CD1c-positive myeloid dendritic cell (primary cell): ENCODE results near the gene DNAJB1.
A peak's percentile ranks its signal among the peaks of the same experiment; 100 is the strongest.
"Not testable (repeated sequence)": the region's sequence is repeated elsewhere in the genome, so short reads cannot be mapped to it uniquely, and the experiment has no call there.

ENCODE experiments used
- DNase-seq: peaks from one replicate; pipeline ENCODE4 v3.0.0-alpha.2; 2016; ENCODE audit errors: extremely low spot score

DNAJB1 gene

GRCh38 chr19:14517840-14518505 lies at the start of gene DNAJB1:
Gene DNAJB1, minus strand, starts transcription at chr19:14518397. Its CDS starts 48 bp downstream, at chr19:14518349.
- peak; percentile 82 for DNase-seq

DNA sequence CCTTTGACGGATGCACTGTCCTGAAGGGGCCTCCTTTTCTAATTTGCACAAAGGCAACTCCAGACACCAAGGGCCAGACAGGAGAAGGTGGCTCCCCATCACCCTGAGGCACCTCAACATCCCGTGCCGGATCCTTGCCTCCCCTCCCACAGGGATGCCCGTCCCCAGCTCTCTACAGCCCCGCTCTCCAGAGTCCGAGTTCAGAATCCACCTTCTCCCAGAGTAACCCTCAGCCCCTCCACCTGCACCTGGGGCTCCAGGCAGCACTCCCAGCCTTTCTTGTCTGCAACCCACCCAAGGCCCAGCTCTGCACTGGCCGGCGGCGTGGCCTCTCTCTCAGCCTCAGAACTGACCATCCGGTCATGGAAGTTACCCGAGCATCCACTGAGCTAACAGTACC lies 48.9 kb upstream of the DNAJB1 start:
- DNase-seq, result no peak

DNA sequence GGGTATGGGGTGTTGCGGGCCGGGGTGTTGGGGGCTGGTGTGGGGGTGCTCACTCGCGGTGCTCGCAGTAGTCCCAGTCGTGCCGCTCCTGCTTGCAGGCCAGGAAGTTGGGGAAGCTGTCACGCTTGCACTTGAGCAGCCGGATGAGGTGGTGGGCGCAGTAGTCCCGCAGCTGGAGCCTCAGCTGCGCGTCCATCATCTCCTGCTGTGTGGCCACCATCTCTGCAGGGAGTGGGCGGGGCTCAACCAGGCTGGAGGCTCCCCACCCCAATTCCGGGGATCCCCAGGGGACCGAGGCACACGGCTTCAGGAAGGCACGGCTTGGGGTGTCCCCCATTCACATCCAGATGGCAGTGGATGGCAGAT lies 48.5 kb upstream of the DNAJB1 start:
- no peak for DNase-seq

DNA sequence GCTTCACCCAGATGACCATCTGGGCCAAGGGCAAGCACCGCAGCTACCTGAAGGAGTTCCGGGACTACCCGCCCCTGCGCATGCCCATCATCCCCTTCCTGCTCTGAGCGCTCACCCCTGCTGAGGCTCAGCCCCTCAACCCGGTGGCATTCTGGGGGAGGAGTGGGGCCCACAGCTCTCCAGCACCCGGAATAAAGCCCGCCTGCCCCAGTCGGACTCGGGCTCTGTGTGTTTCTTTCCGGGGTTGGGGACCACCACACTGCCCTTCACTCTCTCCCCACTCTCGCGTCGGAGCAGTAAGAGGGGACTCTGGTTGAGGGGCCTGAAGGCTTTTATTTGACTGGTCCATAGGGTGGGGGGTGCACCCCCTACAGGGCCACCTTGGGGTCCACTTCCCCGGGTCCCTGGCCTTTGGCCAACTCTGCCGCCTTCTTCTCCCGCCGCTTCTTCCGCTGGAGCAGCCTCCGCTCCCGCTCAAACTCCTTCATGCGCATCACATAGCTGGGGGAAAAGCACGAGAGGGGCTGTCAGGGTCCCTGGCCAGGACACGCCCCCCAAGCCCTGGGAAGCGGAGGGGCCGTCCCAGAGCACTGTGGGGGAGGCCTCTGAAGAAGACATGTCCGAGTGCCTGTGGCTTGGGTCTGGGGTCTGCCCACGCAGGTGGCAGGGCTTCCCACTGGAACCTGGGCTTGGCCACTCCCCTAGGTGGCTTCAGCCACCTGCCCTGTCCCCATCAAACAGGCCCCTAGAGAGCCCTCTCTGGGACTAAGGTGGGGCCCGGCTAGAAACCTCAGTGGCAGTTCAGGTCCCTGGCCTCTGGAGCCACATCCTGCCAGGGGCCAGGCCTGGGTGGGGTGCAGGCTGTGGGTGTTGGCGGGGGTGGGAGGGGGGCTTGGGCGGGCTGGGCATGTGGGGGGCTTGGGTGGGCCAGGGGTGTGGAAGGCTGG lies 47.8 kb upstream of the DNAJB1 start:
- no peak for DNase-seq

DNA sequence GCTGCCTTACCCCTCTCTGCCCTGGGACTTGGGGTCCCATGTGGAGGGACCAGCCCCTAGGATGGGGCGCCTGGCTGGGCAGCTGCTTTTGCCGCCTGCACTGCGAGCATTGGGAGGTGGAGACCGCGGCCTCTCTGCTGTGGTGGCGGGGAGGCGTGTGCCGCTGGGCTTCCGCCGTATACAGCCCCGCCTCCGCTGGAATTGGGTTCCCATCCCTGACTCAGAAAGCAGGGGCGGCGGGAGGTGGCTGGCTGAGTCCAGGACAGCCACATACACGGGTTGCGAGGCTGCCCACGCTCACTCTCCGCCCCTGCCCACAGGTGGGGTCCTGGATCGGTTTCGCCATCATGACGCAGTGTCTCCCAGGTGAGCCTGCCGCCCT lies 47.1 kb upstream of the DNAJB1 start:
- DNase-seq, result no peak

- DNase-seq, result not testable (repeated sequence)
Measured at GRCh38 chr19:14564652-14565297, 46.6 kb upstream of the DNAJB1 start.

GRCh38 chr19:14563989-14564651 lies 45.9 kb upstream of the DNAJB1 start:
- DNase-seq, result peak; percentile 16

DNA sequence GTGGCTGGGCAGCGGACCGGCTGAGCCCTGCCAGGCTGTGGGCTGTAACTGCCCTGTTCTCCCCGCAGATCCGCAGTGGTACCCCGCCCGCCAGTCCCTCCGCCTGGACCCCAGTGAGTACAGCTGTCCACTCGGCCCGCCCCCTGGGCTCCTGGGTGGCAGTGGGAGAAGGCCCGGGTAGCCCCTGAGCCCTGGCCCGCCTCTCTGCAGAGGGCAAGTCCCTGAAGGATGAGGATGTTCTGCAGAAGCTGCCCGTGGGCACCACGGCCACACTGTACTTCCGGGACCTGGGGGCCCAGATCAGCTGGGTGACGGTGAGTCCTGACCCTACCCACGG lies 45.4 kb upstream of the DNAJB1 start:
- no peak for DNase-seq

- DNase-seq, result no peak
Measured at GRCh38 chr19:14562660-14563589, 44.7 kb upstream of the DNAJB1 start.

DNA sequence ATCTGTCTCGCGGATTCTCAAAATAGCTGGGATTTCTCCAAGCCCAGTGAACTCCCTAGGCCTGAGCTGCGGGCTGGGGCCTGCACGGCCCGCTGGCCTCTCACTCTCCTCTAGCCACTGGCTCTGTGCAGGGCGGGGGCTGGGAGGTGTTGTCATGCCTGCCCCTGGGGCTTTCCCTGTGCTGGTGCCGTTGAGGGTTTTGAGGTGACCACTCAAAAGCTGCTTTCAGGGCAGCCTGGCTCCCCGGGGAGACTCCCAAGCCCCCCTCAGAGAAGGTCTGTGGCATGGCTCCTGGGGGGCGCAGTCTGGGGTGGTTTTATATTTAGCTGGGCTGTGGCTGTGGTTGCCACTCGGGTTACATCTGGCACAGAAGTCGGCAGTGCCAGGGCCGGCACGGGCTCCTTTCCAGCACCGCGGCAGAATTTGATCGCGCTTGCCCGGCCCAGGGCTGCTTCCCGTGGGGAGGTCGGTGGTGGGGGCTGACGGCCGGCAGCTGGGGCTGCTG lies 43.7 kb upstream of the DNAJB1 start:
- no peak for DNase-seq

DNA sequence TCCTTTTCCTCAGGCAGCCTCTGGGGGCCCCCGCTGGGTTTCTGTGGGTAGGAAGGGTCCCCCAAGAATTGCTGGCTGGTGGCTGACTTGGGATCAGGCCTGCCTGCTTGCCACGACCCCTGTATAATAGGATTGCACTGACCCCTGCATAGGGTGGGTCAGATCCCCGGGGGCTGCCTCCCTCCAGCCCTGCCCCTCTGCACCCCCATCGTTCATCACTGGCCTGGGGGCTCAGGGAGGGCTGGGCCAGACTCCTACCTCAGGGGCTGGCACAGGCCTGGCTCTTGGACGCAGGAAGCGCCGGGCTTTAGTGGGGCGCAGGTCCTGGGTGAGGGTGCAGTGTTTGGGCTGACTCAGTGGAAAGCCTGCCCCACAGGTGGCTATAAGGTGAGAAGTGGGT lies 43.1 kb upstream of the DNAJB1 start:
- DNase-seq, result no peak

GRCh38 chr19:14560776-14561108 lies 42.5 kb upstream of the DNAJB1 start:
- DNase-seq, result no peak

- DNase-seq, result no peak
Measured at GRCh38 chr19:14559916-14560775, 41.9 kb upstream of the DNAJB1 start.

- DNase-seq, result no peak
Measured at GRCh38 chr19:14558370-14559066, 40.3 kb upstream of the DNAJB1 start.

- peak; percentile 83 for DNase-seq
Measured at GRCh38 chr19:14556662-14557188, 38.5 kb upstream of the DNAJB1 start.

- DNase-seq, result no peak
Measured at GRCh38 chr19:14555918-14556661, 37.9 kb upstream of the DNAJB1 start.

DNA sequence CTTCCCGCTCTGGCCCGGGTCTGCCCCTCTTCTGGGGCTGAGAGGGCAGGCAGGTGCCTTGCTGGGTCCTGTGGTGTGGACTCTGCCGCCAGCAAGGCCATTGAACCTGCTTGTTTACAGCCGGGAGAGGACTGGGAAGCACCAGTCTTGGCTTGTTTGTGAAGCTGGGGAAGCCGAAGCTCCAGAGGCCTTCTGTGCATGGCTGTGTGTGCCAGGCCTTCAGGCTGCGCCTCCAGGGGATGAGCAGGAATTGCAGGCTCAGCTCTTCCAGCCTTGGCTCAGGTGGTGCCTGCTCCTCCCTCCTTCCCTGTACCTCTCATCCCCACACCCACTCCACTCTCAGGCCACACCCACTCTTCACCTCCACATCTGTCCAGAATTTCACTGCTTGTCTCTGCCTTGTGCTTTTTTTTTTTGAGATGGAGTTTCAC lies 36.2 kb upstream of the DNAJB1 start:
- DNase-seq, result no peak

- no peak for DNase-seq
Measured at GRCh38 chr19:14553939-14554243, 35.7 kb upstream of the DNAJB1 start.
